Parathyroid adenoma (tissue), 2 donors: ENCODE measurements around the gene NEGR1.

Source experiments
- H2AFZ ChIP-seq: fragments of 300-600 bp; sonication (generic); one replicate; pipeline ENCODE4 v1.7.0; 2017; ENCODE audit warnings: antibody characterized with exemption, mild to moderate bottlenecking
- H3K27ac ChIP-seq: fragments of 300-600 bp; sonication (generic); one replicate; pipeline ENCODE4 v1.7.0; 2017
- H3K27me3 ChIP-seq: fragments of 300-600 bp; sonication (generic); one replicate; pipeline ENCODE4 v1.7.0; 2017; ENCODE audit warnings: low read length; ENCODE audit not compliant: control insufficient read depth, insufficient read depth
- H3K36me3 ChIP-seq: fragments of 300-600 bp; sonication (generic); one replicate; pipeline ENCODE4 v1.7.0; 2017; ENCODE audit warnings: low read length; ENCODE audit not compliant: control insufficient read depth, insufficient read depth
- H3K4me1 ChIP-seq: fragments of 300-600 bp; sonication (generic); one replicate; pipeline ENCODE4 v1.7.0; 2017; ENCODE audit warnings: control low read depth
- H3K4me2 ChIP-seq: fragments of 300-600 bp; sonication (generic); one replicate; pipeline ENCODE4 v1.7.0; 2017; ENCODE audit warnings: low read length
- H3K4me3 ChIP-seq: fragments of 300-600 bp; sonication (generic); one replicate; pipeline ENCODE4 v1.7.0; 2017; ENCODE audit warnings: low read depth, low read length
- H3K79me2 ChIP-seq: fragments of 300-600 bp; sonication (generic); one replicate; pipeline ENCODE4 v1.7.0; 2017; ENCODE audit warnings: control low read depth
- H3K9ac ChIP-seq: fragments of 300-600 bp; sonication (generic); one replicate; pipeline ENCODE4 v1.7.0; 2017; ENCODE audit warnings: mild to moderate bottlenecking
- H3K9me3 ChIP-seq: fragments of 300-600 bp; sonication (generic); one replicate; pipeline ENCODE4 v1.7.0; 2017; ENCODE audit warnings: low read length; ENCODE audit not compliant: control insufficient read depth
- TF ChIP-seq, protein P1 (sequence below): fragments of 300-600 bp; sonication (generic); IDR thresholded peaks from one replicate; pipeline ENCODE4 v1.7.0; 2017; ENCODE audit warnings: antibody characterized with exemption, mild to moderate bottlenecking
- donor health status: primary hyperparathyroidism.

Gene NEGR1

DNA sequence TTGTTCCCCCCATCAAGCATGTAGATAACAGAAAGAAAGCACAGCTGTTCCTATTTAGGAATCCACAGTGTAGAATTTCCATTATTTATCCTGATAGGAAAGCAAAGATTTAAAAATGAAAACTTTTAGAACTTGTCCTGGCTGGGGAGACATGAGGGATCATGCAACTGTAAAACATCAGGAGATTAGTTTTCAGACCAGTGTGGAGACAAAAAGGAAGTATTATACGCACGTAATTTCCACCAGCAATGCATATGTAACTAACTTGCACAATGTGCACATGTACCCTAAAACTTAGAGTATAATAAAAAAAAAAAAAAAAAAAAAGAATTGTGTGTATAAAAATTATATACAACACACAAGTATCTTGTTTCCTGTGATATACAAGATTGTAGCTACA lies 172.4 kb downstream of the NEGR1 start:
- Histone ChIP-seq H3K4me1 (no peaks in the 10 kb centered on the region), H3K79me2 (no peaks in the 10 kb centered on the region), H3K9ac (no peak overlapping the region), H2AFZ (no peak overlapping the region), H3K4me3 (no peak overlapping the region), H3K4me2 (no peak overlapping the region), H3K27me3 (no peaks in the 10 kb centered on the region), H3K36me3 (no peaks in the 10 kb centered on the region), H3K9me3 (no peaks in the 10 kb centered on the region), H3K27ac (no peak overlapping the region)
- TF ChIP-seq, protein P1, sequence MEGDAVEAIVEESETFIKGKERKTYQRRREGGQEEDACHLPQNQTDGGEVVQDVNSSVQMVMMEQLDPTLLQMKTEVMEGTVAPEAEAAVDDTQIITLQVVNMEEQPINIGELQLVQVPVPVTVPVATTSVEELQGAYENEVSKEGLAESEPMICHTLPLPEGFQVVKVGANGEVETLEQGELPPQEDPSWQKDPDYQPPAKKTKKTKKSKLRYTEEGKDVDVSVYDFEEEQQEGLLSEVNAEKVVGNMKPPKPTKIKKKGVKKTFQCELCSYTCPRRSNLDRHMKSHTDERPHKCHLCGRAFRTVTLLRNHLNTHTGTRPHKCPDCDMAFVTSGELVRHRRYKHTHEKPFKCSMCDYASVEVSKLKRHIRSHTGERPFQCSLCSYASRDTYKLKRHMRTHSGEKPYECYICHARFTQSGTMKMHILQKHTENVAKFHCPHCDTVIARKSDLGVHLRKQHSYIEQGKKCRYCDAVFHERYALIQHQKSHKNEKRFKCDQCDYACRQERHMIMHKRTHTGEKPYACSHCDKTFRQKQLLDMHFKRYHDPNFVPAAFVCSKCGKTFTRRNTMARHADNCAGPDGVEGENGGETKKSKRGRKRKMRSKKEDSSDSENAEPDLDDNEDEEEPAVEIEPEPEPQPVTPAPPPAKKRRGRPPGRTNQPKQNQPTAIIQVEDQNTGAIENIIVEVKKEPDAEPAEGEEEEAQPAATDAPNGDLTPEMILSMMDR: no peak

DNA sequence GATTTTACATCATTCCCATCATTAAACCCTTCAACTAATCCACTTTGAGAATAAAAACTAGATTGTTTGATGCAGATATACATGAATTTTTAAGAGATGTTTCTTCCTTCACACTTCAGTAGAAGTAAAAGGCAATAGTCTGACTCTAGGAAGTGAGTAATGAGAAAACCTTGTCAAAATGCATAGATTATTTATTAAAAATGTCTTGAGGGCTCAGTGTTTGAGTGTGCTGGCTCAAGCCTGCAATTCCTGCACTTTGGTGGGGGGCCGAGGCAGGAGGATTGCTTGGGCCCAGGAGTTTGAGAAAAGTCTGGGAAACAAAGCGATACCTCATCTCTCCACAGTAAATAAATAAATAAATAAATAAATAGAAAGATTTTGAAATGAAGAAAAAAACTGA lies 177.1 kb downstream of the NEGR1 start:
- Histone ChIP-seq H2AFZ (no peak overlapping the region), H3K9me3 (no peaks in the 10 kb centered on the region), H3K4me2 (no peak overlapping the region), H3K27me3 (no peaks in the 10 kb centered on the region), H3K9ac (no peak overlapping the region), H3K79me2 (no peaks in the 10 kb centered on the region), H3K27ac (no peak overlapping the region), H3K4me1 (no peaks in the 10 kb centered on the region), H3K36me3 (no peaks in the 10 kb centered on the region), H3K4me3 (no peak overlapping the region)
- TF ChIP-seq, protein P1: no peak

DNA sequence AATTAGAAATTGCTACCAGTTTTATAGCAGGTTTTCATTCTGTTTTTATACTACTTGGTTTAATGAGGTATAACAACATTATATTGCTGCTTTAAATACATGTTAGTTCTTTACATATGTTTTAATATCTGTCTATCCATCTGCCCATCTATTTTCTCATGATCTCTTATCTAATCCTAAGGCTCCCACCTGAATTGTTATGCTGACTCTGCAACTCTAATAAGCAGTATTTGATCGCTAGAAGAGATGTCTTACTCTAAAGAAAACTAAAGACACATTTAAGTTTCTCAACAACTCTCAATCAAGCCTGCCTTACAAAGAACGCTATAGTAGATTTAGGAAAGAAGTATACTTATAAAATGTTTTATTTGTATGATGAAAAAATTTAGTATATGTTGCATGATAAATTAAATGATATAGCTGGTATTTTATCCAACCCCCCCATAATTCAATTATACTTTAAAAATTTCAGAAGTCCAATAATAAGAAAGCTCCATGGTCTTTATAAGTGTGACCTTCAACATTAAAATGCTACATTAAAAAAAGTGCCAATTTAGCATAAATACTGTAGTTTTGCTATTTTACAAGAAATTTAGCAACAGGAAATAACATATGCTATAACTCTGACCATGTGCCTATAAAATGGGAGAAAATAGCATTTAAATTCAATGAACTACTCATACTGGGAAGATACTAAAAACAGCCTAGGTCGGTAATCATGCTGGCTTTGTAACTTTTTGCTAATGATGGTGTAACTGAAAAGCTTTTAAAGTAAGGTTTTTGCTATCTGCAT lies 180.3 kb downstream of the NEGR1 start:
- H3K4me2 ChIP-seq: no peak overlapping the region
- H3K9me3 ChIP-seq: no peaks in the 10 kb centered on the region
- H2AFZ ChIP-seq: no peak overlapping the region
- H3K4me1 ChIP-seq: no peaks in the 10 kb centered on the region
- TF ChIP-seq, protein P1: no peak
- H3K79me2 ChIP-seq: no peaks in the 10 kb centered on the region
- H3K9ac ChIP-seq: no peak overlapping the region
- H3K27ac ChIP-seq: no peak overlapping the region
- H3K4me3 ChIP-seq: no peak overlapping the region
- no peaks in the 10 kb centered on the region for H3K36me3 ChIP-seq
- no peaks in the 10 kb centered on the region for H3K27me3 ChIP-seq

DNA sequence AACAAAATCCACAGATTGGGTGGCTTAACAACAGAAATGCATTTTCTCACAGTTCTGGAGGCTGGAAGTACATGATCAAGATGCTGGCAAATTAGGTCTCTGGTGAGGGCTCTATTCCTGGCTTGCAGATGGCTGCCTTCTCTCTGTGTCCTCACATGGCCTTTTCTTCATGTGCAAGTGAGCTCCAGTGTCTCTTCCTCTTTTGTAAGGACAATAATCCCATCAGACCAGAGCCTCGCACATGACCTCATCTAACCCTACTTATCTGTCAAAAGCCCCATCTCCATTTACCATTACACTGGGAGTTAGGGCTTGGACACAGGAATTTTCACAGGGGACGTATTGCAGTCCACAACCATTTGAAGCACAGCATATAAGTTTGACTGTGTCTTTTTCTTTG lies 181.6 kb downstream of the NEGR1 start:
- Histone ChIP-seq H3K36me3 (no peaks in the 10 kb centered on the region), H3K27me3 (no peaks in the 10 kb centered on the region), H3K27ac (no peak overlapping the region), H3K9me3 (no peaks in the 10 kb centered on the region), H3K79me2 (no peaks in the 10 kb centered on the region), H2AFZ (no peak overlapping the region), H3K4me2 (no peak overlapping the region), H3K4me3 (no peak overlapping the region), H3K9ac (no peak overlapping the region), H3K4me1 (no peaks in the 10 kb centered on the region)
- TF ChIP-seq, protein P1: no peak
